Mesendoderm (in vitro differentiated cells): ENCODE results near the gene LSM14B. TPM values are rescaled to one million over a fixed set of nuclear protein-coding genes. Genes with fewer than 3 reads are reported as not detected.

Experiments used
- DNase-seq: peaks from one replicate; pipeline ENCODE4 v3.0.0; 2013
- H2AK5ac ChIP-seq: 2 replicates; pipeline ENCODE4 v1.6.1; 2013; ENCODE audit warnings: low read length, inconsistent platforms
- H2BK120ac ChIP-seq: 2 replicates; pipeline ENCODE4 v1.6.1; 2013; ENCODE audit warnings: low read depth, mild to moderate bottlenecking, low read length, moderate library complexity, mixed read lengths
- H2BK15ac ChIP-seq: replicated peaks from 2 replicates; pipeline ENCODE4 v1.6.1; 2013; ENCODE audit warnings: low read depth, mild to moderate bottlenecking, moderate library complexity
- H2BK5ac ChIP-seq: 2 replicates; pipeline ENCODE4 v1.6.1; 2013; ENCODE audit warnings: low read length, inconsistent platforms
- H3K18ac ChIP-seq: 2 replicates; pipeline ENCODE4 v1.6.1; 2013; ENCODE audit warnings: mild to moderate bottlenecking, low read length, mixed read lengths
- H3K23ac ChIP-seq: one replicate; pipeline ENCODE4 v1.6.1; 2013; ENCODE audit warnings: low read length
- H3K27ac ChIP-seq: 2 replicates; pipeline ENCODE4 v1.5.1; 2013; ENCODE audit warnings: low read depth, mild to moderate bottlenecking, inconsistent platforms, low read length, moderate library complexity
- H3K27me3 ChIP-seq: 2 replicates; pipeline ENCODE4 v1.6.1; 2013; ENCODE audit warnings: low read length, control low read depth, mild to moderate bottlenecking, inconsistent platforms; ENCODE audit not compliant: insufficient read depth, poor library complexity
- H3K36me3 ChIP-seq: 2 replicates; pipeline ENCODE4 v1.6.1; 2013; ENCODE audit warnings: low read length, inconsistent platforms; ENCODE audit not compliant: control insufficient read depth, insufficient read depth
- H3K4ac ChIP-seq: one replicate; pipeline ENCODE4 v1.6.1; 2013; ENCODE audit warnings: low read depth, mild to moderate bottlenecking, low read length, moderate library complexity
- H3K4me1 ChIP-seq: 2 replicates; pipeline ENCODE4 v1.6.1; 2013; ENCODE audit warnings: low read depth, low read length, inconsistent platforms; ENCODE audit not compliant: control insufficient read depth
- H3K4me2 ChIP-seq: 2 replicates; pipeline ENCODE4 v1.6.1; 2013; ENCODE audit warnings: low read length
- H3K4me3 ChIP-seq: 2 replicates; pipeline ENCODE4 v1.5.1; 2013; ENCODE audit warnings: mild to moderate bottlenecking, low read length
- H3K56ac ChIP-seq: one replicate; pipeline ENCODE4 v1.6.1; 2013; ENCODE audit warnings: low read length
- H3K79me1 ChIP-seq: 2 replicates; pipeline ENCODE4 v1.6.1; 2013; ENCODE audit warnings: low read length, inconsistent platforms
- H3K79me2 ChIP-seq: 2 replicates; pipeline ENCODE4 v1.6.1; 2013; ENCODE audit warnings: mild to moderate bottlenecking, low read length; ENCODE audit not compliant: control insufficient read depth, insufficient read depth
- H3K9ac ChIP-seq: 2 replicates; pipeline ENCODE4 v1.6.1; 2013; ENCODE audit warnings: low read length, inconsistent platforms
- H4K5ac ChIP-seq: one replicate; pipeline ENCODE4 v1.6.1; 2013; ENCODE audit warnings: low read length
- H4K8ac ChIP-seq: one replicate; pipeline ENCODE4 v1.6.1; 2013; ENCODE audit warnings: low read depth, mild to moderate bottlenecking, control low read depth, low read length, moderate library complexity
- WGBS: extraction: QIAGEN DNeasy Blood & Tissue Kit; methylation state at CpG from one replicate; pipeline ENCODE4 v1.1.7; 2013; ENCODE audit warnings: low lambda C conversion rate, missing lambda C conversion rate; ENCODE audit not compliant: insufficient coverage; ENCODE audit errors: extremely low coverage; 5-methylcytosine and 5-hydroxymethylcytosine counted together
- polyA plus RNA-seq, 2 experiments: library from polyadenylated mRNA; stranded (reverse); fragments of 200-250 nt; gene quantifications; one replicate each; pipeline ENCODE4 v1.2.3, GENCODE V29; 2013

Gene LSM14B
- polyA plus RNA-seq (2013, experiment 1 of 2): 37.1 TPM
- 39.0 TPM for polyA plus RNA-seq (2013, experiment 2 of 2)

DNA sequence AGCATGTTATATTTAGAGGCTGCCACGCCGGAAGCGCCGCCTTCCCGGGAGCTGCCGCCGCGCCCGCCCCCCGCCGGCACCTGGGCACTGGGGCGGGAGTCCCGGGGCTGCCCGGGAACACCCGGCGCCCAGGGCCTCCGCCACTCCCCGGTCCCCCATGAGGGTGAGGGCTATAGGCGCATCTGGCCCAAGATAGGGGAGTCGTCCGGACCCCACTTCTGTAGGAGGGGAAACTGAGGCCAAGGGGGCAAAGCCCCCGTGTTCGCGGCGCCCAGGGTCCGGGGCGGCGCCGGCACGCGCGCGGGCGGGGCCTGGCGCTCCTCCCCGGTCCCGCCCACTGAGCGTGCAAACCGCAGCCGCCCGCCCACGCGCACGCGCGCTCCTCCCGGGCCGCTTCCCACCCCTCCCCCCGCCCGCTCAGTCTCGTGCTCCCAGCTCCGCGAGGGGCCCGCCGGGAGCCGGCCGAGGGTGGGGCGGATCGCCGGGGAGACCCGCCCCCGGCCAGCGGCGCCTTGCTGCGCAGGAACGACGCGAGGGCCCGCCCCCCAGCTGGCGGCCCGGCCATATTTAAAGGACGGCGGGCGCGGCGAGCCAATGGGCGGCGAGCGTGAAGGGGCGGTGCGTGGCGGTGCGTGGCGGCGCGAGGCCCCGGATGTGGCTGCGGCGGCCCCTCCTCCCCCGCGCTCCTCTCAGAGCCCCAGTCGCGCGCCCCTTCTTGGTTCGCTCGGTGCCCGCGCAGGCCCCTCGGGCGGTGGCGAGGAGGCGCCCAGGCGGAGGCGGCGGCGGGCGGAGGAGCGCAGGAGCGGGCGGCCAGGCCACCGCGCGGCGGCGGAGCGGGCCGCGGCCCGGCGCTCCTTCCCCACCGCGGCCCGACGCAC is at the start of gene LSM14B:
TSS of gene LSM14B (plus strand) at position 700 of the 878 bp plus-strand sequence. CDS start 192 bp downstream, outside the sequence.
- peaks cover 22% of the 10 kb centered on the region for H3K79me2 ChIP-seq
- H3K4ac ChIP-seq: peak within 1 kb of the TSS; percentile 90
- no peak within 1 kb of the TSS for H4K5ac ChIP-seq
- H2BK15ac ChIP-seq: no peak within 1 kb of the TSS
- peaks cover 23% of the 10 kb centered on the region for H3K79me1 ChIP-seq
- H3K23ac ChIP-seq: no peak within 1 kb of the TSS
- peak within 1 kb of the TSS; percentile 97 for H3K9ac ChIP-seq
- H2AK5ac ChIP-seq: no peak within 1 kb of the TSS
- H3K56ac ChIP-seq: peak within 1 kb of the TSS; percentile 98
- peak within 1 kb of the TSS; percentile 91 for H3K4me2 ChIP-seq
- H2BK5ac ChIP-seq: no peak within 1 kb of the TSS
- H4K8ac ChIP-seq: no peak within 1 kb of the TSS
- peaks cover 9% of the 10 kb centered on the region for H3K36me3 ChIP-seq
- H3K27me3 ChIP-seq: no peaks in the 10 kb centered on the region
- peak; percentile 97 for DNase-seq
- peak within 1 kb of the TSS; percentile 95 for H3K18ac ChIP-seq
- H3K4me1 ChIP-seq: peaks cover 3% of the 10 kb centered on the region
- H3K27ac ChIP-seq: peak within 1 kb of the TSS; percentile 68
- no CpG with 5 or more reads among the region's 124 CpGs for WGBS
- H2BK120ac ChIP-seq: no peak within 1 kb of the TSS
- peak within 1 kb of the TSS; percentile 89 for H3K4me3 ChIP-seq

DNA sequence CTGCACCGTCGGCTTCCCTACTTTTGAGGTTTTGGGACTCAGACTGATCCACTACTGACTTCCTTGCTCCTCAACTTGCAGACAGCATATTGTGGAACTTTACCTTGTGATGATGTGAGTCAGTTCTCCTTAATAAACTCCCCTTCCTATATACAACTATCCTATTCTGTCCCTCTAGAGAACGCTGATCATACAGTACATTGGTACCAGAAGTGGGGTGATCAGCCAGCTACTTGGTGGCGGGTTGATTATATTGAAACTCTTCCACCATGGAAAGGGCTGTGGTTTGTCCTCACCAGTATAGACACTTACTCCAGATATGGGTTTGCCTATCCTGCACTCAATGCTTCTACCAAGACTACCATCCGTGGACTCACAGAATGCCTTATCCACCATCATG is 49.0 kb upstream of the LSM14B start:
- Histone ChIP-seq H2AK5ac (no peak overlapping the region), H3K79me1 (no peaks in the 10 kb centered on the region), H3K56ac (no peak overlapping the region), H3K4me2 (no peak overlapping the region), H2BK120ac (no peak overlapping the region), H3K4me3 (no peak overlapping the region), H4K8ac (no peak overlapping the region), H2BK5ac (no peak overlapping the region), H3K79me2 (no peaks in the 10 kb centered on the region), H3K9ac (no peak overlapping the region), H3K23ac (no peak overlapping the region), H4K5ac (no peak overlapping the region), H3K4ac (no peak overlapping the region), H3K27ac (no peak overlapping the region), H3K18ac (no peak overlapping the region), H3K36me3 (no peaks in the 10 kb centered on the region), H2BK15ac (no peak overlapping the region), H3K4me1 (no peaks in the 10 kb centered on the region), H3K27me3 (no peaks in the 10 kb centered on the region)
- DNase-seq: no peak
- WGBS: no CpG with 5 or more reads among the region's 5 CpGs

DNA sequence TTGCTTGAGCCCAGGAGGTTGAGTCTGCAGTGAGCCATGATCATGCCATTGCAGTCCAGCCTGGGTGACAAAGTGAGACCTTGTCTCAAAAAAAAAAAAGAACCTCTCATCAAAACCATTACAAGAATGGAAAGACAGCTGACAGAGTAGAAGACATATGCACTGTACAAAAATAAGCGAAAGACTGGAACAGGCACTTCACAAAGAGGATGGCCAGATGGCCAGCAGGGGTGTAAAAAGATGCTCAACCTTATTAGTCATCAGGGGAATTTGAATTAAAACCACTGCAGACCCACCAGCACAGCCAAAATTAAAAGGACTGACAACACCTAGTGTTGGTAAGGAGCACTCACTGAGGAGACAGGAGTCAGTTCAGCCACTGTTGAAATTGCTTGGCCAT is 43.1 kb upstream of the LSM14B start:
- Histone ChIP-seq H3K4me1 (no peaks in the 10 kb centered on the region), H3K27me3 (no peaks in the 10 kb centered on the region), H3K4ac (no peak overlapping the region), H3K27ac (no peak overlapping the region), H2BK15ac (no peak overlapping the region), H3K4me3 (no peak overlapping the region), H4K5ac (no peak overlapping the region), H3K23ac (no peak overlapping the region), H3K18ac (no peak overlapping the region), H4K8ac (no peak overlapping the region), H3K9ac (no peak overlapping the region), H3K79me2 (no peaks in the 10 kb centered on the region), H3K56ac (no peak overlapping the region), H3K36me3 (no peaks in the 10 kb centered on the region), H3K4me2 (no peak overlapping the region), H2BK120ac (no peak overlapping the region), H2BK5ac (no peak overlapping the region), H2AK5ac (no peak overlapping the region), H3K79me1 (no peaks in the 10 kb centered on the region)
- WGBS: no CpG with 5 or more reads among the region's 1 CpG
- DNase-seq: no peak

DNA sequence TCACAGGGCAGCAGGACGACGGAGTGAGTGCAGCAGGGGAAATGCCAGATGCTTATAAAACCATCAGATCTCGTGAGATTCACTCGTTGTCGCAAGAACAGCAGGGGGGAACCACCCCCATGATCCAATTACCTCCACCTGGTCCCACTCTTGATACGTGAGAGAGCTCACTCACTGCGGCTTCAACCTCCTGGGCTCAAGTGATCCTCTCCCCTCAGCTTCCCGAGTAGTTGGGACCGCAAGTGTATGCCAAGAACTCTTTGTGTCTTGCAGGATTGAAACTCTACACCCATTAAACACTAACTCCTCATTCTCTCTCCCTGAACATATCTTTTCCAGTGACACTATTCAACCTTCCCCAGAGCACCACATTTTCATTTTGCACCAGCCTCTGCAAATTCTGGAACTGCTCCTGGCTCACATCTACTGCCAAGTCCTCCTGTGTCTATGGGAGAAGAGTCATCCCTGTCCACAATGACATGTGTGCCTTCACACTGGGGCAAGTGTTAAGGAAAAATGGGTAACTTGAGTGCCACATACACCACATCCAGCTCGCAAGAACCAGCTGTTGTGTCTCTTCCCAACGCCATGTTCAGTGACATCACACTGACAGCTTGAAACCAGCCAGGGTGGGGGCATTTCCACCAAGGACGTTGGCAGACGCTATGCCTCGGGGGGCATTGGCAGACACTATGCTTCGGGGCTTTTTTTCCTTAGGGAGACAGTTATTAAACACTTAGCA is 41.9 kb upstream of the LSM14B start:
- Histone ChIP-seq H4K8ac (no peak overlapping the region), H3K36me3 (no peaks in the 10 kb centered on the region), H2BK120ac (no peak overlapping the region), H3K79me2 (no peaks in the 10 kb centered on the region), H3K27me3 (no peaks in the 10 kb centered on the region), H3K4ac (no peak overlapping the region), H3K4me1 (no peaks in the 10 kb centered on the region), H3K4me2 (no peak overlapping the region), H2BK15ac (no peak overlapping the region), H4K5ac (no peak overlapping the region), H2BK5ac (no peak overlapping the region), H3K4me3 (no peak overlapping the region), H3K18ac (no peak overlapping the region), H3K79me1 (no peaks in the 10 kb centered on the region), H3K9ac (no peak overlapping the region), H3K56ac (no peak overlapping the region), H3K27ac (no peak overlapping the region), H2AK5ac (no peak overlapping the region), H3K23ac (no peak overlapping the region)
- DNase-seq: no peak
- WGBS: no CpG with 5 or more reads among the region's 15 CpGs

DNA sequence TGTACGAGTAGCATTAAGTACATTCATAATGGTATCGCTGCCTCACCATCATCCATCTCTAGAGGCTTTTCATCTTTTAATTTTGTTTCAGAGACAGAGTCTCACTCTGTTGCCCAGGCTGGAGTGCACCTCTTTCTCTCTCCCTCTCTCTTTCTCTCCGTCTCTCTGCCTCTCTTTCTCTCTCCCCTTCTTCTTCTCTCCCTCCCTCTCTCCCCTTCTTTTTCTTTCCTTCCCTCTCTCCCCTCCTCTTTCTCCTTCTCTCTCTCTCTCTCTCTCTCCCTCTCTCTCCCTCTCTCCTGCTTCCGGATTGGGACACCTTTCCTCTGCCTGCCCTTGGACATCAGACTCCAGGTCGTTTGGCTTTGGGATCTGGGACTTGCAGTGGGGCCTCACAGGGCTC is 39.0 kb upstream of the LSM14B start:
- H3K4ac ChIP-seq: no peak overlapping the region
- no peak overlapping the region for H2AK5ac ChIP-seq
- H3K79me1 ChIP-seq: no peaks in the 10 kb centered on the region
- no peak for DNase-seq
- no peak overlapping the region for H3K4me2 ChIP-seq
- H3K56ac ChIP-seq: no peak overlapping the region
- no peak overlapping the region for H2BK15ac ChIP-seq
- H3K18ac ChIP-seq: no peak overlapping the region
- no peak overlapping the region for H4K5ac ChIP-seq
- no peaks in the 10 kb centered on the region for H3K4me1 ChIP-seq
- H3K9ac ChIP-seq: no peak overlapping the region
- no peak overlapping the region for H3K4me3 ChIP-seq
- no peak overlapping the region for H3K23ac ChIP-seq
- no peaks in the 10 kb centered on the region for H3K79me2 ChIP-seq
- H4K8ac ChIP-seq: no peak overlapping the region
- no peak overlapping the region for H2BK5ac ChIP-seq
- no CpG with 5 or more reads among the region's 5 CpGs for WGBS
- no peak overlapping the region for H2BK120ac ChIP-seq
- no peaks in the 10 kb centered on the region for H3K27me3 ChIP-seq
- no peak overlapping the region for H3K27ac ChIP-seq
- no peaks in the 10 kb centered on the region for H3K36me3 ChIP-seq
